ENCODE data around the gene PROCR. TPM values are rescaled to one million over a fixed set of nuclear protein-coding genes. Genes with fewer than 3 reads are reported as not detected.
A peak's percentile ranks its signal among the peaks of the same experiment; 100 is the strongest.
"Not testable (repeated sequence)": the region's sequence is repeated elsewhere in the genome, so short reads cannot be mapped to it uniquely, and the experiment has no call there.

The PROCR gene
- total RNA-seq, 3 donors from 2014 or later, result 6.1 to 15.0 (median 11.7) TPM

DNA sequence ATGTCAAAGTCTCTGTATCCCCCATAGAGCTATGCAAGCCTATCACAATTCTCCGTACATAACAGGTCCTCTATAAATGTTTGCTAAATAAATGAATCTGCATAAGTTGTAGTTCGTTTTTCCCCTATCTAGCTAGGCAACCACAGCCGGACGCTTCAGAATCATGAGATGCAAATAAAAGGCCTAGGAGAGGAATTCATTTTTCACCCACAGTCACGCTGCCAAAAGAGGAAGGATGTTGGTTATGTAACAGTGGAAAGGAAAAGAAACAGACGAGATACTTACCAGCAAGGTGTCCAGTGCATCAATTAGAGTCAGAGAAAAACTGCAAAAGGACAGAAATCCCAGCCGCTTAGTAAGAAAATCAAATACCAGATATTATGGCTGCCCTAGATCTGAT, 27.2 kb upstream of the PROCR start:
- intact Hi-C loops (cut with DNase I, micrococcal nuclease), result loop anchor here (1.0 to 10.0 kb wide), 2 partner anchors 64 to 70 kb away; no protein-coding TSS in a partner anchor
- ATAC-seq (no peak), DNase-seq (peak in 1 of 3 donors; percentile 20)
- Histone ChIP-seq H3K36me3 (ENCODE audit: low read depth) (no peaks in the 10 kb centered on the region), H3K4me1 (ENCODE audit: low read depth) (peaks cover 4% of the 10 kb centered on the region), H3K4me3 (no peak overlapping the region), H3K9me3 (no peaks in the 10 kb centered on the region)
- no peak for TF ChIP-seq CTCF (IDR thresholded peaks at IDR 0.05)

DNA sequence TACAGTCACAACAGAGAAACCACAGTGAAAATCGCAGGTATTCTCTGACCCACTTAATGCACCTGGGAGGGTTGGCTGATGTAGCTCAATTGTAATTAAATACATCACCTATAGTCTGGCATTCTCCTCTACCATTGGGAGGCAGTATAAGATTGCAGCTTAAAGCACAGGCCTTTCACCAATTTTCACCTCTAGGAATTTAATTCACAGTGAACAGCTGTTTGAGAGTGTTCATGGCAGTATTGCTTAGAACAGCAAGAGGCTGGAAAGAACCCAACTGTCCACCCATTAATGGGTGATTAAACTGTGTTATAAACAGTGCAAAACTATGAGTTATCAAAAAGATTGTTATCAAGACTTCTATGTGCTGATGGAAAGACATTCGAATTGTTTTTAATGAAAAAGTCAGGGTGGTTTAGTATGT, 26.7 kb upstream of the PROCR start:
- peak; percentile 36 for ATAC-seq
- no peak overlapping the region for H3K4me3 ChIP-seq
- intact Hi-C loops (cut with DNase I, micrococcal nuclease), result loop anchor here (1.0 to 10.0 kb wide), 2 partner anchors 63 to 70 kb away; no protein-coding TSS in a partner anchor
- H3K36me3 ChIP-seq (ENCODE audit: low read depth), result no peaks in the 10 kb centered on the region
- DNase-seq, result peak in 1 of 3 donors; percentile 55
- peak; percentile 45 for TF ChIP-seq CTCF (IDR thresholded peaks at IDR 0.05)
- peaks cover 4% of the 10 kb centered on the region for H3K4me1 ChIP-seq (ENCODE audit: low read depth)
- H3K9me3 ChIP-seq, result no peaks in the 10 kb centered on the region

- DNase-seq (peak; percentile 43 to 69 (median 61)), ATAC-seq (peak; percentile 56)
- H3K9me3 ChIP-seq, result no peaks in the 10 kb centered on the region
- no peaks in the 10 kb centered on the region for H3K36me3 ChIP-seq (ENCODE audit: low read depth)
- TF ChIP-seq CTCF (IDR thresholded peaks at IDR 0.05), result no peak
- H3K4me1 ChIP-seq (ENCODE audit: low read depth), result peaks cover 4% of the 10 kb centered on the region
- intact Hi-C loops (cut with DNase I, micrococcal nuclease), result loop anchor here in 1 of 2 donors (10.0 kb wide), 1 partner anchor 68 kb away; no protein-coding TSS in a partner anchor
- peak overlapping the region; percentile 56 for H3K4me3 ChIP-seq
These were observed 25.5 kb upstream of the PROCR start for GRCh38 chr20:35146299-35146919.

DNA sequence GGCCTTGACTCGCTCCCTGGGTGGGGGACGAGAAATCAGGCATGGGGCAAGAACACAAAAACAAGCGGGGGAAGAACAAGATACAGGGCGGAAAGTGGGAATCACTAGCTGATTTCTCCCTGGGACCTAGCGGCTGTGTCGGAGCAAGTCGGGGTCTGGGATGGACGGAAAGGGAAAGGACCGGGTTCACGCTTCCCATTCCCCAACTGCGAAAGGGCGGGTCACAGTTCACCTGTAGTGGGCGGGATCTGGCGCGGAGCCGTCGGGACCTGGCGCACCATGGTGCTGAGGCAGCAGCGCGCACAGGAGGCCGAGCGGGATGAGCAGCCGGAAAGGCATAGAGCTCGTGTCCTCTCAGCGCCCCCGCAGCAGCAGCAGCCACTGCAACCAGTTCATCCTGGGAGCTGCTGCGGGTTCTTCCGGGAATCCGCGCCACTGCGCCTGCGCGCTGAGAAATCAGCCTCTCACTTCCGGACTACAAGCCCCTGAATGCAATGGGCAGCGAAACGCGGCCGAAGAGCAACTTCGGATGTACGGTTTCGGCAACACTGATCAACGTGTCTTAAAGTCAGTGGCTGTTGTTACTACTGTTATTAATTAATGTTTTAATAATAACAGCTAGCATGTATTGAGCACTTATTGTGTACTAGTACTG, 24.8 kb upstream of the PROCR start, which contains the start of gene EDEM2:
EDEM2 (minus strand) TSS at position 417 of the 655 bp plus-strand sequence; CDS start at position 339, 78 bp downstream.
- Histone ChIP-seq H3K4me3 (peak within 1 kb of the TSS; percentile 56), H3K4me1 (ENCODE audit: low read depth) (peaks cover 4% of the 10 kb centered on the region), H3K9me3 (no peaks in the 10 kb centered on the region), H3K36me3 (ENCODE audit: low read depth) (no peaks in the 10 kb centered on the region)
- DNase-seq (peak; percentile 92 to 97 (median 95)), ATAC-seq (peak; percentile 96)
- intact Hi-C loops (cut with DNase I, micrococcal nuclease), result loop anchor here in 1 of 2 donors (10.0 kb wide), 1 partner anchor 68 kb away; no protein-coding TSS in a partner anchor
- no peak for TF ChIP-seq CTCF (IDR thresholded peaks at IDR 0.05)

DNA sequence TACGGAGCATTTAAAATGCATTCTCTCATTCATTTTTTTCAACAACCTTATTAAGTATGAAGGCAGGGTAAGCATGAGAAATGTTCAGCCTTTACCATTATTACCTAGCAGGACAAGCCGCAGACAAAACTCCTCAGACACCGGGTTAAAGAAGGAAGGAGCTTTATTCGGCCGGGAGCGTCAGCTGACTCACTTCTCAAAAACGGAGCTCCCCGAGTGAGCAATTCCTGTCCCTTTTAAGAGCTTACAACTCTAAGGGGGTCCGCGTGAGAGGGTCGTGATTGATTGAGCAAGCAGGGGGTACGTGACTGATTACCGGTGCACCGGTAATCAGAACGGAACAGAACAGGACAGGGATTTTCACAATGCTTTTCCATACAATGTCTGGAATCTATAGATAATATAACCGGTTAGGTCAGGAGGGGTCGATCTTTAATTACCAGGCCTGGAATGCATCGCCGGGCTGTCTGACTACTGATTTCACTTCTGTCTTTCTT, 24.2 kb upstream of the PROCR start:
- H3K4me3 ChIP-seq, result peak overlapping the region; percentile 56
- peak in 2 of 3 donors; percentile 35 to 43 for DNase-seq
- not testable (repeated sequence) for H3K36me3 ChIP-seq (ENCODE audit: low read depth); H3K4me1 ChIP-seq (ENCODE audit: low read depth); H3K9me3 ChIP-seq
- ATAC-seq, result peak; percentile 5
- intact Hi-C loops (cut with DNase I, micrococcal nuclease), result loop anchor here in 1 of 2 donors (10.0 kb wide), 1 partner anchor 67 kb away; no protein-coding TSS in a partner anchor

Data from mucosa of descending colon (tissue), 3 donors.